Measurements from ENCODE around the gene MPND. TPM values are rescaled to one million over a fixed set of nuclear protein-coding genes. Genes with fewer than 3 reads are reported as not detected.

The MPND gene
- total and polyA plus RNA-seq, 2 of the 13 experiments (the other 11 are each of a cell fraction or from before 2014, with no cell fraction given), result 10.8 to 15.8 TPM

DNA sequence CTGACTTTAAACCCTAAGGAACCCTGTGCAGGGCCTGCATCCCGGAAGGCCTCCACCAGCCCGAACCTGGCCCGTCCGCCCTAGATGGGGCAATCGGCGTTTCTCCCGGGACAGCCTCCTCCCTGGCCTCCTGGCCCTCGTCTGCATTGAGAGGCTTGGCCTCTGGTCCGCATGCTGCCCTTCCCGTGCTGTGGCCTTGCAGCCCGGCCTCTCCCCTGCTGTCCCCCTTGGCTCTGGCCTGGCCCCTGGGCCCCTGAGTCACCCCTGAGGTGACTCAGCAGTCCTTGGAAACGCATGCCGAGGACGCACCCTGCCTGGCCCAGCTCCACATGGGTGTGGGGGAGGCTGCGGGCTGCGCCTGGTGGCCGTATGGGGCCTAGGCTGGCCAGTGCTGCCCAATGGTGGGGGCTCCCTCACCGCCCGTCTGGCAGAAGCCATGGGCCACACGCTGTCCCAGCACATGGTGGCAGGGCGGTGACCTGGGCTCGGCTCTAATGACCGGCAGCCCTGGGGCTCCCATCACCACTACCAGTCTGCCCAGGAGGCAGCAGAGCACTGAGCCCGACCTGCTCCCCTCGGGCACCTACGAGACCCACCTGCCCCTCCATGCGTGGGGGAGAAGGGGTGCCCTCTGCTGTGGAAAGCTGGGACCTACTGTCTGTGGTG is 31.3 kb downstream of the MPND start (continued):
- TF ChIP-seq TCF7 (IDR thresholded peaks at IDR 0.05; ENCODE audit: low read depth) (no peak), HNRNPK (IDR thresholded peaks at IDR 0.05; ENCODE audit: low read depth, low read length, poor library complexity, severe bottlenecking) (no peak), ZNF558 (CRISPR knock-in tag; IDR thresholded peaks at IDR 0.05; ENCODE audit: borderline replicate concordance) (no peak), ZNF614 (CRISPR knock-in tag; IDR thresholded peaks at IDR 0.05; ENCODE audit: borderline replicate concordance) (no peak; the same call in 1 of the 2 replicates), MIXL1 (CRISPR knock-in tag; IDR thresholded peaks at IDR 0.05) (no peak), CENPX (CRISPR knock-in tag; IDR thresholded peaks at IDR 0.05) (no peak)

DNA sequence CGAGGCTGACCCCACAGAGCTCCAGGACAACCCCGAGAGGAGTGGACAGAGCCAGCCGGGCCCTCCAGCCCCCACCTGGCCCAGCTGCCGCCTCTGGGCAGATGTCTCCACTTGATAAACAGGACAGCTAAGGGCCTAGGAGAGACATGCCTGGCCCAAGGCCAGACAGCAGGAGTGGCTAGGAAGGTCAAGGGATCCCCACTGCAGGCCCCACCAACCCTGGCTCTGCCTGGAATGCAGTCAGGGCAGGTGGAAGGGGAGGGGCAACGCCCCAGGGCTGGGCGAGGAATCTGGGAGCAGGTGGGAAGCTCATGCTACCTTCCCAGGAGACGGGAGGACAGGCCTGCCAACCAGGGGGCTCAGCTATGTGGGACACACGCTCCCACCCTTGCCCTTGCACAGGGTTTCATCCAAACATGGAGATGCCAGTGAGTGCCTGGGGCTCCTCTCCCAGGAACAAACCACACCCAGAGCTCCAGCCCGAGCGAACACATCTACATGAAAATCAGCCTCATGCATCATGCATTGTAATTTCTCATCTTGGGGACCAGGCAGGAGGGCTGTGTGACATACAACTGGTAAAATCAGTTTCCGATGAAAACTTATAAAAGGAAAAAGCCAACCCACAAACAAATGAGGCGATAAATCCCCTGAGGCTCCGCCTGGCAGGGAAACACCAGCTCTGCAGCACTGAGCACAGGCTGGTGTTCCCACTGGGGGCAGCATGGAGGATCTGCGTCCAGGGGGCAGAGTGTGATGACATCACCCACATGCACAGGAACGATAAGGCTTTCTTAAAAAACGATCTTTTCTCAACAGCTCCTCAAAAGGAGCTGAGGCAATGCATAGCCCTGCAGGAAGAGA is 32.0 kb downstream of the MPND start:
- Histone ChIP-seq H4K20me1 (ENCODE audit: insufficient read depth, low read length) (peaks cover 4% of the 10 kb centered on the region; the same call in 1 of the 2 replicates), H3K4me2 (ENCODE audit: low read depth, low read length) (peak overlapping the region; percentile 64), H3K27ac (ENCODE audit: extremely low read length, insufficient read depth, low read length) (peak overlapping the region; percentile 84), H3K79me2 (ENCODE audit: insufficient read depth, low read length) (peaks cover 73% of the 10 kb centered on the region), H3K4me3 (replicated peaks in 1 of 3; ENCODE audit: insufficient read depth in 1 of 3, low read depth in 2 of 3, low read length in 3 of 3) (peak overlapping the region in 1 of 3 experiments; percentile 53; a peak in 2 of 6 replicates), H3K9me3 (ENCODE audit: low read length) (no peaks in the 10 kb centered on the region), H3K36me3 (replicated peaks in 1 of 2; ENCODE audit: control insufficient read depth in 1 of 2, insufficient read depth in 2 of 2, low read length in 2 of 2) (peaks cover 7 to 26% of the 10 kb centered on the region in 2 experiments; a peak in 4 of 5 replicates), H3K4me1 (ENCODE audit: insufficient read depth, low read length) (peaks cover 42% of the 10 kb centered on the region), H2AFZ (ENCODE audit: low read length) (no peak overlapping the region), H3K9ac (ENCODE audit: insufficient read depth, low read depth, low read length) (peak overlapping the region; percentile 74), H3K27me3 (ENCODE audit: control insufficient read depth in 1 of 2, insufficient read depth in 2 of 2, low read length in 2 of 2) (no peaks in the 10 kb centered on the region)
- ChIA-PET CTCF (ENCODE audit: low intra/inter-chr PET ratio, low total read pairs) (interaction anchor here (3.1 kb wide), 1 partner anchor 25 kb away, joined by 27 read pairs; the partner anchor contains the start of genes CHAF1A and SH3GL1), POLR2A (interaction anchor here (0.9 to 4.8 kb wide), 17 partner anchors 10 to 129 kb away, joined by 3 to 64 read pairs (median 7); partner anchors contain the start of genes CHAF1A, HDGFL2, MPND and YJU2)
- ATAC-seq (peak; percentile 61), DNase-seq (ENCODE audit: low spot score) (peak; percentile 75), FAIRE-seq (peak; percentile 26)
- no TSS peak for BruUV-seq (replicated peaks)
- intact Hi-C loops (cut with micrococcal nuclease; ENCODE audit: unreplicated experiment) (no loop called here), in situ Hi-C loops (cut with HindIII; ENCODE audit: extremely low pct_ligation_motif_present, low pct_unique_long_range_greater_than_20kb) (no loop called here)
- WGBS (ENCODE audit: low lambda C conversion rate), result 58% methylated on average over 6 of the region's 16 CpGs
- TF ChIP-seq ETV5 (CRISPR knock-in tag; IDR thresholded peaks at IDR 0.05; ENCODE audit: borderline replicate concordance) (no peak), RARA (CRISPR knock-in tag; IDR thresholded peaks at IDR 0.05) (peak; percentile 60), NFE2L2 (IDR thresholded peaks at IDR 0.05; ENCODE audit: low read length) (no peak), KDM4B (CRISPR knock-in tag; IDR thresholded peaks at IDR 0.05) (no peak), ZNF747 (CRISPR knock-in tag; IDR thresholded peaks at IDR 0.05; ENCODE audit: borderline replicate concordance) (no peak), SMARCC2 (IDR thresholded peaks at IDR 0.05) (no peak), MTA1 (CRISPR knock-in tag; IDR thresholded peaks at IDR 0.05; ENCODE audit: borderline replicate concordance) (0 out of 2 replicates have a peak, but pooled peaks have one; percentile 50), ZMAT3 (CRISPR knock-in tag; conservative IDR thresholded peaks at IDR 0.05) (0 out of 2 replicates have a peak, but pooled peaks have one; percentile 11), BCL6 (CRISPR knock-in tag; IDR thresholded peaks at IDR 0.05) (peak; percentile 44; the same call in 1 of the 2 replicates), ZNF383 (CRISPR knock-in tag; IDR thresholded peaks at IDR 0.05; ENCODE audit: borderline replicate concordance) (no peak), ZNF569 (CRISPR knock-in tag; IDR thresholded peaks at IDR 0.05; ENCODE audit: borderline replicate concordance) (no peak), ZNF720 (CRISPR knock-in tag; IDR thresholded peaks at IDR 0.05) (no peak)
- TF ChIP-seq, protein P1, sequence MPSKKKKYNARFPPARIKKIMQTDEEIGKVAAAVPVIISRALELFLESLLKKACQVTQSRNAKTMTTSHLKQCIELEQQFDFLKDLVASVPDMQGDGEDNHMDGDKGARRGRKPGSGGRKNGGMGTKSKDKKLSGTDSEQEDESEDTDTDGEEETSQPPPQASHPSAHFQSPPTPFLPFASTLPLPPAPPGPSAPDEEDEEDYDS (CRISPR knock-in tag; IDR thresholded peaks at IDR 0.05), result no peak
- TF ChIP-seq, protein P2, sequence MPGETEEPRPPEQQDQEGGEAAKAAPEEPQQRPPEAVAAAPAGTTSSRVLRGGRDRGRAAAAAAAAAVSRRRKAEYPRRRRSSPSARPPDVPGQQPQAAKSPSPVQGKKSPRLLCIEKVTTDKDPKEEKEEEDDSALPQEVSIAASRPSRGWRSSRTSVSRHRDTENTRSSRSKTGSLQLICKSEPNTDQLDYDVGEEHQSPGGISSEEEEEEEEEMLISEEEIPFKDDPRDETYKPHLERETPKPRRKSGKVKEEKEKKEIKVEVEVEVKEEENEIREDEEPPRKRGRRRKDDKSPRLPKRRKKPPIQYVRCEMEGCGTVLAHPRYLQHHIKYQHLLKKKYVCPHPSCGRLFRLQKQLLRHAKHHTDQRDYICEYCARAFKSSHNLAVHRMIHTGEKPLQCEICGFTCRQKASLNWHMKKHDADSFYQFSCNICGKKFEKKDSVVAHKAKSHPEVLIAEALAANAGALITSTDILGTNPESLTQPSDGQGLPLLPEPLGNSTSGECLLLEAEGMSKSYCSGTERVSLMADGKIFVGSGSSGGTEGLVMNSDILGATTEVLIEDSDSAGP (CRISPR knock-in tag; IDR thresholded peaks at IDR 0.05; ENCODE audit: borderline replicate concordance), result 0 out of 2 replicates have a peak, but pooled peaks have one; percentile 11

All from HepG2 (cell line).